Brain microvascular endothelial cell (primary cell): Measurements from ENCODE around the gene VASH2.

Experiments used
- DNase-seq: peaks from one replicate; pipeline ENCODE4 v3.0.0-alpha.2; 2020
- H3K27ac ChIP-seq: fragments of 250-450 bp; sonication (Bioruptor Pico); 2 replicates; pipeline ENCODE4 v1.5.1; 2020; ENCODE audit warnings: mild to moderate bottlenecking, moderate library complexity
- H3K27me3 ChIP-seq: fragments of 250-450 bp; sonication (Bioruptor Pico); replicated peaks from 2 replicates; pipeline ENCODE4 v1.5.1; 2020; ENCODE audit warnings: mild to moderate bottlenecking
- H3K36me3 ChIP-seq: fragments of 250-450 bp; sonication (Bioruptor Pico); replicated peaks from 2 replicates; pipeline ENCODE4 v1.5.1; 2020; ENCODE audit warnings: mild to moderate bottlenecking
- H3K4me3 ChIP-seq: 2 replicates; pipeline ENCODE4 v1.5.1; 2011; ENCODE audit warnings: low read depth, mild to moderate bottlenecking, control low read depth, low read length, moderate library complexity
- in situ Hi-C: cut with HindIII; loops from 2 replicates; pipeline ENCODE4 v1.10.0; 2017; ENCODE audit warnings: low sequenced_read_pairs, low pct_ligation_motif_present
- TF ChIP-seq, protein P1 (sequence below): IDR thresholded peaks from 2 replicates; pipeline ENCODE4 v1.5.1; 2011; ENCODE audit warnings: low read depth, mild to moderate bottlenecking, moderate library complexity, low read length, control low read depth, inconsistent platforms; ENCODE audit errors: missing control alignments

Gene VASH2

DNA sequence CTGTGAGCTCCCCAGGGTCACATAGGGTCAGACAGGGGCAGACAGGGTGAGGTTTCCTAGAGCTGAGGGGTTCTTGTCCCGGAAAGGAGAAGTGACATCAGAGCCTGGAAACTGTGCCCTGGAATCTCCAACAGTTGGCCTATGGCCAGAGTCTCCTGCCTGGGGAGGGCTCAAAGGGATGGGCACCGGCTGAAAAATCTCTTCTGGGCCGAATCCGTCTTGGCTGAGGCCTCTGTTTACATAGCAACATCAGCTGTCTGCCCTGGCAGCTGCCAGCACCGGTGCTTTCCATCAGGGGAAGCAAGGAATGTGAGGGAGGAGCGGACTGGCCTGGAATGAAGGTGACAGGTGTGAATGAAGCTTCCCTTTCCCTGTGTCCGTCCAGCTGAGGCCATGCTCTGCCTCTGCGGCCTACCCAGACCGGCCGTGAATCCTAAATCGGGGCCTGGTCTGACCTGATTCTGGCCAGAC lies 30.7 kb downstream of the VASH2 start:
- in situ Hi-C loops, result no loop called here
- DNase-seq, result no peak
- H3K36me3 ChIP-seq, result no peaks in the 10 kb centered on the region
- TF ChIP-seq, protein P1, sequence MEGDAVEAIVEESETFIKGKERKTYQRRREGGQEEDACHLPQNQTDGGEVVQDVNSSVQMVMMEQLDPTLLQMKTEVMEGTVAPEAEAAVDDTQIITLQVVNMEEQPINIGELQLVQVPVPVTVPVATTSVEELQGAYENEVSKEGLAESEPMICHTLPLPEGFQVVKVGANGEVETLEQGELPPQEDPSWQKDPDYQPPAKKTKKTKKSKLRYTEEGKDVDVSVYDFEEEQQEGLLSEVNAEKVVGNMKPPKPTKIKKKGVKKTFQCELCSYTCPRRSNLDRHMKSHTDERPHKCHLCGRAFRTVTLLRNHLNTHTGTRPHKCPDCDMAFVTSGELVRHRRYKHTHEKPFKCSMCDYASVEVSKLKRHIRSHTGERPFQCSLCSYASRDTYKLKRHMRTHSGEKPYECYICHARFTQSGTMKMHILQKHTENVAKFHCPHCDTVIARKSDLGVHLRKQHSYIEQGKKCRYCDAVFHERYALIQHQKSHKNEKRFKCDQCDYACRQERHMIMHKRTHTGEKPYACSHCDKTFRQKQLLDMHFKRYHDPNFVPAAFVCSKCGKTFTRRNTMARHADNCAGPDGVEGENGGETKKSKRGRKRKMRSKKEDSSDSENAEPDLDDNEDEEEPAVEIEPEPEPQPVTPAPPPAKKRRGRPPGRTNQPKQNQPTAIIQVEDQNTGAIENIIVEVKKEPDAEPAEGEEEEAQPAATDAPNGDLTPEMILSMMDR, result no peak
- no peak overlapping the region for H3K27ac ChIP-seq
- H3K27me3 ChIP-seq, result no peaks in the 10 kb centered on the region
- H3K4me3 ChIP-seq, result no peak overlapping the region

DNA sequence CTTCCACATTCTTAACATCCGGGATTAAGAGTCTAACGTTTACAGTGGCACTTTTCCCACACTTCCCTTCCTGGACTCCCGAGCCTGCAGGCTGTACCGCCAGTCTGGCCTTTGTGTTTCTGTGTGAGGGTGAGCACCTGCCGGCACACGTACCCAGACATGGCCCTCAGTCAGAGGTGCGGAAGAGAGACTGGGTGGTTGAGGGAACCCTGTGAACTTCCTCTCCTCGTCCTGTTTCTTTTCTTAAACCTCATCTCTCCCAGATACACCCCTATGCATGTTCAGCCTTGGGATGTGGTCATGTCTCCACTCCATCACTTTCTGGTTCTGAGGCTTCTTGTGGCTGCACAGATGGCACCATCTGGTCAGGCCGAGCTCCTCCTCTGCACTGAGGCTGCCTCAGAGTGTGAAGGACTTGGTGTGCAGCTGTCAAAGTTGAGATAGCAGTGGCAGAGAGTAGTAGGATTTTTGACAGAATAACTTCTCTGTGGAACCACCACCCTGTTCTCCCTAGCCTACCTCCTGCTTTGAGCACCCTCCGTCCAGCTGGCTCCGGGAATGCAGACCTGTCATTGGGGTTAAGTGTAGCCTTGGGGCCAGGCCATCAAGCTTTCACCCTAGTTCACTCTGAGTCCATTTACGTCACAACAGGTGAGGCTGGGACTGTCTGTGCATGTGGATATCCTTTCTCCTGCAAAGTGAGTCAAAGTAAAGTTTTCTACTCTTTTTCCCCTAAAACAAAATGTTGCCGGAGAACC lies 31.4 kb downstream of the VASH2 start:
- Histone ChIP-seq H3K4me3 (no peak overlapping the region), H3K36me3 (no peaks in the 10 kb centered on the region), H3K27me3 (no peaks in the 10 kb centered on the region), H3K27ac (no peak overlapping the region)
- in situ Hi-C loops, result no loop called here
- DNase-seq, result no peak
- TF ChIP-seq, protein P1, result no peak

DNA sequence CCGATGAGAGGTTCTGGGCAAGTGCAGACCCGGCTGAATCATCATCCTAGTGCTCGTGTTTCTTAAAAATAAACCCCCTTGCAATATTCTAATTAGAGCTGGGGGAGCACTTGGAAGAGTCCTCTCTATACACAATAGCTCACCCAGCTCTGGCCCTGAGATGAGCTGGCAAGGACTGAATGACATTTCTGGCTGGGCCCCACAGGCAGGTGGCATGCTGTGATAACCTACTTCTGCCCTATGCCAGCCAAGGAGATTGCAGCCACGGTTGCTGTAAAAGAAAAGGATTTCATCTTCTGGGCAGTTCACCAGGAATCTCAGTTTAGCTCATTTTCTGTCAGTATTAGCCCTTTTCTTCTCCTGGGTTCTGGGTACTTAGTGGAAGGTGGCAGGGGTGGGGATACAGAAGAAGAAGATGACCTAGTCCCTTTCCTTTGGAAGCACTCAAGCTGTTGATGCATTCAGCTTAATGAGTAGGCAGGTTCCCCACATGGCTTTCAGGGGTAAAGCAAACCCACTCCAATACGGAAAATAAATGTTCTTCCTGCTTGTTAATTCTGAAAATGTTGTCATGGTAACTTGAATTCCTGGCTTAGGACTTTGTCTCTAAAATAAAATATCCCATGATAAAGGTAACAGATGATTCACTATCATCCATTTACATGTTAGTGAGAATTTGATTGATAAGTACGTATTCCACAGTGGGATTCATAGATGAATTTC lies 32.2 kb downstream of the VASH2 start:
- Histone ChIP-seq H3K4me3 (no peak overlapping the region), H3K27me3 (no peaks in the 10 kb centered on the region), H3K36me3 (no peaks in the 10 kb centered on the region), H3K27ac (no peak overlapping the region)
- DNase-seq, result no peak
- in situ Hi-C loops, result no loop called here
- TF ChIP-seq, protein P1, result no peak

DNA sequence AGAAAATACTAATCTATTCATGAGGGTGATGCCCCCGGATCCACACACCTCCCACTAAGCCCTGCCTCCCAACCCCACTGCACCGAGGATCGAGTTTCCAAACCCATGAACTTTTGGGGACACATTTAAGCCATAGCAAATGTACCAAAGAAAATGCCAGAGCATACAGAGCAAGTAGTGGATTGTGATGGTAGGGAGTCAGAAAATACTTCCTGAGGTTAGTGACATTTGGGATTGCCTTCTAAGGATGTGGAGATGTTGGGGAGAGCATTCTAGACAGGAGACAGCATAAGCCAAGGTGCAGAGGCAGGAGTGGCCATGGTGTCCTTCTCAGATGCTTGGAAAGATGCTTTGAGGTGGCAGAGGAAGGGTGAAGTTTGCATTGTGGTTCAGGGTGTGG lies 33.1 kb downstream of the VASH2 start:
- H3K36me3 ChIP-seq, result no peaks in the 10 kb centered on the region
- TF ChIP-seq, protein P1, result no peak
- H3K4me3 ChIP-seq, result no peak overlapping the region
- H3K27ac ChIP-seq, result no peak overlapping the region
- no peak for DNase-seq
- in situ Hi-C loops, result no loop called here
- no peaks in the 10 kb centered on the region for H3K27me3 ChIP-seq

DNA sequence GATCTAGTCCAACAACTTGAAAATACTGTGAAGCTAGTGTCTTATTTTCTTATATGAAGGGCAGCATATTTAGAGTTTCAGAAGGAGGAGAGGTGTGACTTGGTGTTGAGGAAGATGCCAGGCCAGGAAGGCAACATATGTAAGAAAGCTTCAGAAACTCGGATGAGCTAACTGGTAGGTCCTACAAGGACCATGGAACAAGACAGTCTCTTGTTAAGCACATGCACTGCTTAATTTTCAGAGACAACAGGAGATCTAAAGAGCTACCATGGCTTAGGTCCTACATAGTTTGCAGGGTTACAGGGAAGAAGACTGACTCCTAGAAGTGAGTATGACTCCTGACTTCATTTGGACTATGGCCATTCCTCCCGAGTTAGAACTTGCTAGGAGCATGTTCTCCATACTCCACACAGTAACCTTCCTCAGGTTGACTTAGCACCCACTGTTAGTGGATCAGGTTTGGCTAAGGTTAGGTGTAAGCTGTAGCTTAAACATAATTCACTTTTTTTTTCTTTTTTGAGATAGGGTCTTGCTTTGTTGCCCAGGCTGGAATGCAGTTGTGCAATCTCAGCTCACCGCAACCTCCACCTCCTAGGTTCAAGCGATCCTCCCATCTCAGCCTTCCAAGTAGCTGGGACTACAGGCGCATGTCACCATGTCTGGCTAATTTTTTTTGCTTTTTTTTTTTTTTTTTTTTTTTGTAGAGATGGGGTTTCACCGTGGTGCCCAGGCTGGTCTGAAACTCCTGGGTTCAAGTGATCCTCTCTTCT lies 34.4 kb downstream of the VASH2 start:
- Histone ChIP-seq H3K36me3 (no peaks in the 10 kb centered on the region), H3K27me3 (no peaks in the 10 kb centered on the region), H3K27ac (no peak overlapping the region), H3K4me3 (no peak overlapping the region)
- no peak for DNase-seq
- TF ChIP-seq, protein P1, result no peak
- in situ Hi-C loops, result no loop called here
